ENCODE results near the gene ADGRG7.

Gene ADGRG7

DNA sequence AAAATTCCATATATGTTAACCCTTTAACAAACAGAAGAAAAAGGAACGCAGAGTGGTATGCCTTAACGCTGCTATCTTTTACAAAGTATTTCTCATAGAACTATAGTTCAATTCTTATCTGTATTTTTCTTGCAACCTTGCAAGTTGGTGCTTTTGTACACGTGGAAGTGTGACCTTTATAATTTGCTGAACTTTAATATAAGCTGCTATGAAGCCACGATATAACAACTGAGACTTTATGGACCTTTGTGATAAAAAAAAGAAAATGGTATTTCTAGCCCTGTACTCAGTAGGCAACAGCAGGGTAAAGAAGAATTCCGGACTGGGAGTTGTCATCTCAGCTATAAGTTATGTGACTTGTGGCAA lies 93.6 kb downstream of the ADGRG7 start:
- DNase-seq = no peak

DNA sequence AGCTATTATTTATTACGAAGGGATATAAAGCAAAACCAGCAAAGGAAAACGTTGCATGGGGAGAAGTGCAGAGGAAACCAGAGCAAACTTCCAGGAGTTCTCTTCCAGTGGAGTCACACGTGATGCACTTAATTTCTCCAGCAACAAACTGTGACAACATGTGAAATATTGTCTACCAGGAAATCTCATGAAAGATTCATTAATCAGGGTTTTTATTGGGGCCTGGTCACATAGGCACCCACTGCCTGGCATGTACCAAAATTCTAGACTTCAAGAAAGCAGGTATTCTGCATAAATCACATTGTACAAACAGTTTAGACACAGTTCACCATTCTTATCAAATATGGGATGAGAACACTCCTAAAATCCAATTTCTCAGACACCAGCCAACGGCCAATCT lies 94.5 kb downstream of the ADGRG7 start:
- no peak for DNase-seq

DNA sequence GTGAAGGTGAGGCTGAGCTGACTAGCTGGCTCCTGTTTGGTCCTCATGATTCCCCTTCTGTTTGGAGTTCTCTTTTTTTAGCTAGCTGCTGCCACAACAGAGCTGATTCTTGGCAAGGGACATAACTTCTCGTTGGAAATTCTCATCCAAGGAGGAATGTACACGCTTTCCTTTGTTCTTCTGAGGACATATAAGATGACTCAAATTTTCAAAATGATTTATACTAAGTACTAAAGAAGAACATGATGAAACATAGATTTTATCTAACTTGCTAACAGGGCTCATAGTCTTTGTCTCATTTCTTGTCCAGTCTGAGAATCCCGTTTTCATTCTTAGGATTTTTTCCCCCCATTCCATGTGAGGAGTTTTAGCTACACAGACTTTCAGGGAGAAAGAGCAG lies 97.0 kb downstream of the ADGRG7 start:
- no peak for DNase-seq

- no peak for DNase-seq
These were observed 99.2 kb downstream of the ADGRG7 start for GRCh38 chr3:100708644-100708988.

DNA sequence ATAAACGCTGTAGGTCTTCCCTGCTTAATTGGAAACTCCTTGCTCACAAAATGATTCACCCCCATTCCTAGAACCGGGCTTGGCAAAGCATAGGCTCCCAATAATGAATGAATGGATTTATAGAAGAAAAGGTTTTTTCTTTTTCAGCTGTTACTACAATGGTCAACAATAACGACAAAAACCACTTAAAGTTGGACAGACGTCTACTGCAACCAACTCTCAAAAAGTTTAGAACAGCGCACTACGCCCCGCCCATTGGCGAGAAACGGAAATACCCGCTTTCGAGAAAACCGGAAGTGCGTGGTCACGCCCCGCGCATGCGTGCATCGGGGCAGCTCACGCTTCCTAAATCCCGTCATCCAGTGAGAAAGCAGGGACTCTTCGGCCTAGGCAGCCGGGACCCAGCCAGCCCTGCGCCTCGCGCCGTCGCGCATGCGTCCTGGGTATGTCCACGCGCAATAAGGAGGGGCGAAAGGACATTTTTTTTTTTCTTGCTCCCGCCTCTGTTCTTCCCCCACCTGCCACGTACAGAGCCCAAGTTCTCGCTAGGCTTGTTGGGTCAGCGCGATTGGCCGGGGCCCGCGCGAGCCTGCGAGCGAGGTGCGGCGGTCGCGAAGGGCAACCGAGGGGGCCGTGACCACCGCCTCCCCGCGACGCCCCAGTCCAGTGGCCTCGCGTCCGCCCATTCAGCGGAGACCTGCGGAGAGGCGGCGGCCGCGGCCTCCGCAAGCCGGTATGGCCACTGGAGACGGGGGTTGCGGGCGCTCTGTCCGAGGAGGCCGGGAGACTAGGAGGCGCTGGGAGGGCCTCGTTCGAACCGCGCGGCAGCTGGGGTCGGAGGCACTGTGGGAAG lies 99.8 kb downstream of the ADGRG7 start, which contains the start of gene TFG:
TFG (plus strand) TSS at position 506 of the 853 bp plus-strand sequence. CDS start 4,192 bp downstream, outside the sequence.
- peak; percentile 95 to 98 for DNase-seq

DNA sequence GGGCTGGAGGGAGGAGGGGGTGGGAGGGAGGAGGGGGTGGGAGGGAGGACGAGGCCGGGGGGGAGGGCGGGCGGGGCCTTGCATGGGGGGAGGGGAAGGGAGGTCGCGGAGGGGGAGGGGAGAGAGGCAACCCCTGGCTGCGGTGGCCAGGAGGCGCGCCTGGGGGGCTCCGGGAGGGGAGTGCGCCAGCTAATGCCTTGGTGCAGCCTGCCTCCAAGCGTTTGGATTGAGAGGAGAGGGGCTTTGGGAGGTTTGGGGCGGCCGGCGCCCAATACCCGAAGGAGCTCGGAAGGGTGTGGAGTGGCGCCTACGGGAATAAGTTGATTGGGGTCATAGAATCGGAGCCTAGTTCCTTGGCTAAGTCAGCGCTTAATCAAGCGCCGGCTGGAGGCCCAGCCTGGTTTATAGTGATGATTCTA lies 100.5 kb downstream of the ADGRG7 start:
- DNase-seq = peak; percentile 21 to 34

DNA sequence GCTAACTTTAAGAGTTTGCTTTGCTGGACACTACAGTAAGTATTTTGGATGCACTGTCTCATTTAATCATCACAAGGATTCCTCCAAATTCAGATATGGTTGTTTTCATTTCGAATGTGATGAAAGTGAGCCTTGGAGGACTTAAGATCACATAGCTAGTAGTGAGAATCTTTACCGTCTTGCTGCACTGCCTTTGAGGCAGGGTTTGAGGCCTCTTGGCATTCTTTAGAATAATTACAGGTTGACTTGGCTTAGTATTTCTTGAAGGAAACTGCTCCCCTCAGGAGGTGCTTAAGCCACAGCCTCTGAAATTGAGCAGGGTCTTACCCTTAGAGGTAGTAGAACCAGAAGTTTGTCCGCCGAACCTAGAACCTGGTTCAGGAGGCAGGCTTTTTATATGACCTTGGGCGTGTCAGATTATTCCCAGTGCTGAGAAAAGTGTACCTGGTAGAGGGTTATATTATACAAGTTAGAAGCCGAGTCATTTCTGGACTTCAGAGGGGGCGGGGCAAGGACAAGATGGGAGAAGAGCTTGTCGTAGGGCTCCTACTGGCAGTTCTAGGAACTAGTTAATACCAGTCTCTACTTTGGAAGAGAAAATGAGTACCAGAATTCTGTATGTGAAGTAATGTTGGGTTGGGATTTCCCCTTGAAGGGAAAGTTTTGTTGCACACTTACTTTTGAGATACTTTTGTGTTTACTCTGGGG lies 101.0 kb downstream of the ADGRG7 start:
- DNase-seq = peak; percentile 53 to 60

- no peak for DNase-seq
These were observed 105.8 kb downstream of the ADGRG7 start for GRCh38 chr3:100715176-100715575.

DNA sequence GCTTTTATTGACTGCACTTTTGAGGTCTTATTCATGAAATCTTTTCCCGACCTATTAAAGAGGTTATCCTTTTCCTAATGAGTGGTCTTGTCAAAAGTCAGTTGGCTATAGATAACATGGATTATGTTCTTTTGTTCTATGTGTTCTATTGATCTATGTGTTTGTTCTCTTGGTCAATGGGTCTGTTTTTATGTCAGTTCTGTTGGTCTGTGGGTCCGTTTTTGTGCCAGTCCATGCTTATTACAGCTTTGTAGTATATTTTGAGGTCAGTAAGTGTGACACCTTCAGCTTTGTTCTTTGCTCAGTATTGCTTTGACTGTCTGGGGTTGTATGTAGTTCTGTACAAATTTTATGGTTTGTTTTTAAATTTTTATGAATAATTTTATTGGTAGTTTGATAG lies 107.7 kb downstream of the ADGRG7 start:
- DNase-seq = no peak

GRCh38 chr3:100717637-100718487 lies 108.5 kb downstream of the ADGRG7 start:
- no peak for DNase-seq

DNA sequence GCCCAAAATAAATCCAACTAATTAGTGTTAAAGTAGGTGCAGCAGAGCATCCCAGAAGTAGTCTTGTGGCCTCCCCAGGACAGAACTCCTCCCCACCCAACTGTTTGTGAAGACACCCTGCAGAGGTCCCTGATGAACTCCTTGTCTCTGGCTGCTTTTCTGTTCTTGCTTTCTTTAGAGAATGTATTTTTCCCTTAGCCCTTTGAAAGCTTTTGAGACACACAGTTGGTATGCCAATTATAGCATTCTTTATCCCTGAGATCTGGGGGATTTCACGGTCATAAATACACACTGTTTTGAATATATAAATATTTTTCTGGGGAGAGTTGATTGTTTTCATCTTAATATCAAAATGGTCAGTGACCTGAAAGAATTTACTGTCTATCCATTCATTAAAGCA lies 109.7 kb downstream of the ADGRG7 start:
- no peak for DNase-seq

DNA sequence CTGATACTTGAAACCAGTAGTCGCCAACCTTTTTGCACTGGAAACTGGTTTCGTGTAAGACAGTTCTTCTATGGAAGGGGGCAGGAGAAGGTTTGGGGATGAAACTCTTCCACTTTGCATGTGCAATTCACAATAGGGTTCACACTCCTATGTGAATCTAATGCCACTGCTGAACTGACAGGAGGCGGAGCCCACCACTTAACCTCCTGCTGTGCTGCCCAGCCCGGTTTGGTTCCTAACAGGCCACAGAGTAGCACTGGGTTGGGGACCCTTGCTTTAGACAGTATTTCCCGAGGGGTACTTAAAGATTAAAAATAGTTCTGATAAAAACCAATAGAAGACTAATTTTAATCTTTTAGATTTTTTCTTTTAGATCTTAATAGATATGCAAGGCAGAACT lies 111.0 kb downstream of the ADGRG7 start:
- no peak for DNase-seq

DNA sequence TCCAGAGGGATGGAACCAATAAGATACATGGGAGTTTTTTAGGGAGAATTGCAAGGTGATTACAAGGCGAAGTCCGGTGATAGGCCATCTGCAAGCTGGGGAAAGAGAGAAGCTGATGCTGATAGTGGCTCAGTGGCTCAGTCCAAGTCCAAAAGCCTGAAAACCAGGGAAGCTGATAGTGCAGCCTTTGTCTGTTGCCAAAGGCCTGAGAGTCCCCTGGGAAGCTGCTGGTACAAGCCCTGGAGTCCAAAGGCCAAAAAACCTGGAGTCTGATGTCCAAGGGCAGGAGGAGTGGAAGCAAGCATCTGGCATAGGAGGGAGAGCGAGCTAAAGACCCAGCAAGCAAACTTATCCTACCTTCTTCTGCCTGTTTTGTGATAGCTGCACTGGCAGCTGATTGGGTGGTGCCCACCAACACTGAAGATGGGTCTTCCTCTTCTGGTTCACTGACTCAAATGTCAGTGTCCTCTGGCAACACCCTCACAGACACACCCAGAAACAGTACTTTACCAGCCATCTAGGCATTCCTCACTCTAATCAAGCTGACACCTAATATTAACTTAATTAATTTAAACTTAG lies 116.6 kb downstream of the ADGRG7 start:
- no peak for DNase-seq

GRCh38 chr3:100726706-100727105 lies 117.3 kb downstream of the ADGRG7 start:
- DNase-seq = no peak

GRCh38 chr3:100730524-100730923 lies 121.1 kb downstream of the ADGRG7 start:
- DNase-seq = no peak

- DNase-seq = no peak
These were observed 123.0 kb downstream of the ADGRG7 start for GRCh38 chr3:100732435-100732834.

GRCh38 chr3:100737334-100737733 lies 127.9 kb downstream of the ADGRG7 start:
- DNase-seq = no peak

DNA sequence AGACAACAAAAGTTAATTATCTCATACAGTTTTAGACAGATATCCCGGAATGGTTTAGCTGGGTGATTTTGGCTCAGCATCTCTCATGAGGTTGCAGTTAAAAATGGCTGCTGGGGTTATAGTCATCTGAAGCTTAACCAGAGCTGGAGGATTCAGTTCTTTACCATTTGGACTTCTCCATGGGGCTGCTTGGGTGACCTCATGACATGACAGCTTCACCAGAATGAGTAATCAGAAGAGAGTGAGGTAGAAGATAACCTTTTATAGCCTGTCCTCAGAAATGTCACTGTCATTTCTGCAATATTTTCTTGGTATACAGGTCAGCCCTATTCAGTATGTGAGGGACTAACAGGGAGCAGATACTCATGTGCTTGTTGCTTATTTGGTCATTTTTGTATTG lies 130.8 kb downstream of the ADGRG7 start:
- DNase-seq = no peak

- DNase-seq = no peak
These were observed 134.1 kb downstream of the ADGRG7 start for GRCh38 chr3:100743535-100743934.

- DNase-seq = no peak
These were observed 135.3 kb downstream of the ADGRG7 start for GRCh38 chr3:100744671-100745070.
